HFFc6 (cell line): ENCODE results near the gene CSF1R. TPM values are rescaled to one million over a fixed set of nuclear protein-coding genes. Genes with fewer than 3 reads are reported as not detected.
A peak's percentile ranks its signal among the peaks of the same experiment; 100 is the strongest.

Experiments
- DNase-seq: peaks from one replicate; pipeline ENCODE4 v3.0.0-alpha.2; 2018
- H3K27ac Mint-ChIP-seq: 2 replicates; pipeline ENCODE4 v1.8.0; 2020; ENCODE audit warnings: mild to moderate bottlenecking, mixed read lengths
- H3K27me3 Mint-ChIP-seq: 2 replicates; pipeline ENCODE4 v1.8.0; 2021; ENCODE audit warnings: mild to moderate bottlenecking, moderate library complexity, mixed read lengths; ENCODE audit not compliant: insufficient read depth
- H3K36me3 Mint-ChIP-seq: 2 replicates; pipeline ENCODE4 v1.8.0; 2021; ENCODE audit warnings: low read depth, mixed read lengths
- H3K4me1 Mint-ChIP-seq: 2 replicates; pipeline ENCODE4 v1.8.0; 2020; ENCODE audit warnings: low read depth, mixed read lengths
- H3K4me3 Mint-ChIP-seq: 2 replicates; pipeline ENCODE4 v1.8.0; 2020; ENCODE audit warnings: mild to moderate bottlenecking, moderate library complexity, mixed read lengths
- H3K9me3 Mint-ChIP-seq: 2 replicates; pipeline ENCODE4 v1.8.0; 2020; ENCODE audit warnings: mild to moderate bottlenecking, mixed read lengths
- total RNA-seq, 6 experiments: library from RNA; stranded (reverse); fragmentation: NEBNext Ultra II Directional; extraction: Animal tissue kit (Norgen Biotek cat#: 25700); gene quantifications; 2 replicates in 1 of 6; 3 replicates in 5 of 6; pipeline ENCODE4 v1.2.3, GENCODE V29; 2021
- TF ChIP-seq, protein P1 (sequence below): fragments of 200-600 bp; sonication (generic); IDR thresholded peaks from 2 replicates; pipeline ENCODE4 v1.5.0; 2021; ENCODE audit warnings: antibody characterized with exemption, mild to moderate bottlenecking

The CSF1R gene
- total RNA-seq, 6 experiments from 2014 or later = 0.26 to 1.5 (median 0.78) TPM

DNA sequence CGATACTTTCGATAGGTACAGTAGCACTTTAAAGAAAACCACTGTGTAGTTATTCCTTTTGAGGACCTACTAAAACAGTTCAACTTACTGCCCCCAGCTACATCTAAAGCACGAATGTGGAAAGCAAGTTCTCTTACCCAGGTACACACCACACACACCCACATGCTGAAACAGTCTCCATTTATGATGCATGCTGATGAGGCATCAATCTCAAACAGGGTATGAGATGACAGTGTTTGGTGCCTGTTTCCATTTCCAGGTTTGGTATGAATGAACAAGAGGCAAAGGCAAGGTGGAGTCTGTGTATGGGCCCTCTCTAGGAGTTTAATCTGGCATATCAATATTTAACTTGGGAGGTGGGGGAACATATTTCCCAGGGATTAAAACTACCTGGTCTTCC lies 71.9 kb downstream of the CSF1R start:
- no peak for DNase-seq
- peaks cover 21% of the 10 kb centered on the region for H3K9me3 Mint-ChIP-seq
- no peak overlapping the region for H3K4me3 Mint-ChIP-seq
- H3K4me1 Mint-ChIP-seq = peaks cover 52% of the 10 kb centered on the region
- no peak overlapping the region for H3K27ac Mint-ChIP-seq
- H3K27me3 Mint-ChIP-seq = no peaks in the 10 kb centered on the region
- peaks cover 82% of the 10 kb centered on the region for H3K36me3 Mint-ChIP-seq
- TF ChIP-seq, protein P1, sequence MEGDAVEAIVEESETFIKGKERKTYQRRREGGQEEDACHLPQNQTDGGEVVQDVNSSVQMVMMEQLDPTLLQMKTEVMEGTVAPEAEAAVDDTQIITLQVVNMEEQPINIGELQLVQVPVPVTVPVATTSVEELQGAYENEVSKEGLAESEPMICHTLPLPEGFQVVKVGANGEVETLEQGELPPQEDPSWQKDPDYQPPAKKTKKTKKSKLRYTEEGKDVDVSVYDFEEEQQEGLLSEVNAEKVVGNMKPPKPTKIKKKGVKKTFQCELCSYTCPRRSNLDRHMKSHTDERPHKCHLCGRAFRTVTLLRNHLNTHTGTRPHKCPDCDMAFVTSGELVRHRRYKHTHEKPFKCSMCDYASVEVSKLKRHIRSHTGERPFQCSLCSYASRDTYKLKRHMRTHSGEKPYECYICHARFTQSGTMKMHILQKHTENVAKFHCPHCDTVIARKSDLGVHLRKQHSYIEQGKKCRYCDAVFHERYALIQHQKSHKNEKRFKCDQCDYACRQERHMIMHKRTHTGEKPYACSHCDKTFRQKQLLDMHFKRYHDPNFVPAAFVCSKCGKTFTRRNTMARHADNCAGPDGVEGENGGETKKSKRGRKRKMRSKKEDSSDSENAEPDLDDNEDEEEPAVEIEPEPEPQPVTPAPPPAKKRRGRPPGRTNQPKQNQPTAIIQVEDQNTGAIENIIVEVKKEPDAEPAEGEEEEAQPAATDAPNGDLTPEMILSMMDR = no peak

DNA sequence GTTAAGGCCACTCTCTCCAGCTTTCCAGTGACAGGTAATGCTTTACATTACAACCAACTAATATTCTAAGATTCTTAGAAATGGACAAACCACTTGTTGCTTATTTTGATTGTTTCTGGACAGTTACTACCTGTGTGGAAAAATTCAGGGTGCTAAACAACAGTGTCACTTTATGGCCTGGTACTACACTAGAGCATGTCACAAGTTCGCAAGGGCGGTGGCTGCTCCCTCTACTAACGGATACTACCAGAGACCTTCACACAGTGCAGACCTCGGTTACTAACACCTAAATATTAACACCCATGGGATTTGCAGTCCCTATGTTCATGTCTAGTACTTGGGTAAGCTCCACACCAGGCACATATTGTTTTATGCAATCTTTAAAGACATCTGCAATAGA lies 72.4 kb downstream of the CSF1R start:
- Mint-ChIP-seq H3K27me3 (no peaks in the 10 kb centered on the region), H3K4me3 (no peak overlapping the region), H3K27ac (no peak overlapping the region), H3K4me1 (peaks cover 52% of the 10 kb centered on the region), H3K36me3 (peaks cover 78% of the 10 kb centered on the region), H3K9me3 (peaks cover 21% of the 10 kb centered on the region)
- TF ChIP-seq, protein P1 = no peak
- DNase-seq = no peak

DNA sequence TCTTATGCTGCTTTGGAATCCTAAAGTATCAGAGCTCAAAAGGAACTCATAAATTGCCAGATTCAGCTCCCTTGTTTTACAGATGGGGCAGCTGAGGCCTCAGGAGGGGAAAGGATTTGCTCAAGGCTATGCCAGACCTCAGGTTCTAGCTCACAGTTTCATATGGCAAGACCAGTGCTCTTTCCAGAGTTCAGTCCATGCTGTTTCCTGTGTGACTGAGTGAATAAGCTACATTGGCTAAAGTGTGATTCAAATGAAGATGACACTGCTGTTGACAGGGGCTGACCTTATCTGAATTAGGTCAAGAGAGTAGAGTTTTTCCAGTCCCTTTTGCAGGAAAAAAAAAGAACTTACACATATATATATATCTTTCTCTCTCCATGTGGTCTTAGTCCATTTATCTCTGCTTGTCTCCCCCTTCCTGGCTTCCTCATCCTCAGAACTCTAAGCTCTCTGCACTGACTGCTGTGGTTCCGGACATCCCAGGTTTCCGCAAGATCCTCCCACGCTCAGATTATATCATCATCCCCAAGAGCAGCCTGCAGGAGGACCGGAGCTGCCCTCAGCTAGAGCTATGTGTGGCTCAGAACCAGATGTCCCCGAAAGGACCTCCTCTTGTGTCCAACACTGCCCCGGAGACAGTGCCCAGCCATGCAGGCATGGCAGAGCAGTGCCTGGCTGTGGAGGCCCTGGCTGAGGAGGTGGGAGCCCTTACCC lies 76.5 kb downstream of the CSF1R start:
- H3K27me3 Mint-ChIP-seq = no peaks in the 10 kb centered on the region
- TF ChIP-seq, protein P1 = no peak
- H3K4me3 Mint-ChIP-seq = peak overlapping the region; percentile 61
- peak overlapping the region; percentile 88 for H3K27ac Mint-ChIP-seq
- peaks cover 35% of the 10 kb centered on the region for H3K4me1 Mint-ChIP-seq
- H3K36me3 Mint-ChIP-seq = peaks cover 53% of the 10 kb centered on the region
- DNase-seq = no peak
- peaks cover 7% of the 10 kb centered on the region; the same call in 1 of the 2 replicates for H3K9me3 Mint-ChIP-seq

DNA sequence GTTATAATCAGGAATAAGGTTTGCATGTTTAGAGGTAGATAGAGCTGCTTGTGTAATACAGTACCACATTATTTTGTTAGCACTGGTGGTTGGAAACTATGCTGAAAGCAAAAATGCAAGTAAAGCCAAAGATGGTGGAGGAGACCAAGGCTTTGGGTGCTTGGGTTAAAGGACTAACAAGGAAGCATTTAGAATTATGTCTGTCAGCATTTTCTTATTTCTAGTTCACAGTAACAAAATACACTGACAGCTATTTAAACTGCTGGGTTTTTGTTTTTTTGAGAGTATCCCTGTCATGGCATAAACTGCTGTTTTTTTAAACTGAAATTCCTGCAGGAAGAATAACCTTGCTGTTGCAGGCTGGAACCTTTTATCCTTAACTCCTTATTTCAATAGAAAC lies 79.3 kb downstream of the CSF1R start:
- H3K27ac Mint-ChIP-seq = no peak overlapping the region
- H3K9me3 Mint-ChIP-seq = no peaks in the 10 kb centered on the region
- TF ChIP-seq, protein P1 = no peak
- H3K4me3 Mint-ChIP-seq = no peak overlapping the region
- H3K4me1 Mint-ChIP-seq = peaks cover 58% of the 10 kb centered on the region
- no peak for DNase-seq
- no peaks in the 10 kb centered on the region; the same call in 1 of the 2 replicates for H3K27me3 Mint-ChIP-seq
- H3K36me3 Mint-ChIP-seq = peaks cover 35% of the 10 kb centered on the region

DNA sequence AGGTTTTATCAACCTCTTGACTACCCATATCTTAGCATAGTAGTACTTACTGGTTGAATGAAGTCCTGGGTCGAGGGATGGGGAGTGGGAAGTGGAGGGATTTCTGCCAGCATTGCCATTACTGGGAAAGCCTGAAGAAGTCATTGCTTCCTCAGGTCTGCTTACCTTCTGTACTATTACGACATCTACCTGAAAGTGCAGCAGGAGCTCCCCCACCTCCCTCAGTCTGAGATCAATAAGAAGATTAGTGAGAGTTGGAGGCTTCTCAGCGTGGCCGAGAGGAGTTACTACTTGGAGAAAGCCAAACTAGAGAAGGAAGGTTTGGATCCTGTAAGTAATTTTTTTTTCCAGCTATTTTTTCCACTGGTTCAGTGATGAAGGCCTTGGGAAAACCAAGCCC lies 80.0 kb downstream of the CSF1R start:
- no peaks in the 10 kb centered on the region; the same call in 1 of the 2 replicates for H3K9me3 Mint-ChIP-seq
- no peak overlapping the region for H3K27ac Mint-ChIP-seq
- peaks cover 65% of the 10 kb centered on the region for H3K4me1 Mint-ChIP-seq
- H3K4me3 Mint-ChIP-seq = no peak overlapping the region
- H3K36me3 Mint-ChIP-seq = peaks cover 39% of the 10 kb centered on the region
- H3K27me3 Mint-ChIP-seq = no peaks in the 10 kb centered on the region; the same call in 1 of the 2 replicates
- DNase-seq = no peak
- TF ChIP-seq, protein P1 = no peak

Other genes with a start within 250 kb of the CSF1R start
- not detected for gene PDE6A, start 141.8 kb downstream of the CSF1R start, total RNA-seq
- 10 to 100 TPM in 5 of 6 experiments, 1 to 10 TPM in 1; 9.5 to 12.9 (median 11.4) TPM for gene SLC26A2, start 125.8 kb downstream of the CSF1R start, total RNA-seq
- 1 to 10 TPM; 6.6 to 7.5 (median 7.2) TPM for gene TIGD6, start 85.9 kb downstream of the CSF1R start, total RNA-seq
- 10 to 100 TPM; 38.2 to 42.5 (median 40.5) TPM for gene HMGXB3, start 85.8 kb downstream of the CSF1R start, total RNA-seq
- 100 to 1,000 TPM; 137 to 208 (median 180) TPM for gene PDGFRB, start 69.3 kb upstream of the CSF1R start, total RNA-seq
- gene CDX1, start 80.2 kb upstream of the CSF1R start, total RNA-seq = under 1 TPM in 1 of 6 experiments, not detected in 5; 0.11 TPM
- not detected for gene SLC6A7, start 103.5 kb upstream of the CSF1R start, total RNA-seq
- under 1 TPM; 0.09 to 0.64 (median 0.18) TPM for gene CAMK2A, start 203.2 kb upstream of the CSF1R start, total RNA-seq
- gene ARSI, start 216.4 kb upstream of the CSF1R start, total RNA-seq = 1 to 10 TPM; 4.6 to 6.7 (median 4.9) TPM